Activated naive CD8-positive, alpha-beta T cell (primary cell): ENCODE measurements around the gene SPTSSB.

ENCODE experiments used
- H3K27ac Mint-ChIP-seq: one replicate; pipeline ENCODE4 v1.8.0; 2021; ENCODE audit warnings: mixed read lengths
- H3K27me3 Mint-ChIP-seq: one replicate; pipeline ENCODE4 v1.8.0; 2021; ENCODE audit warnings: mixed read lengths
- H3K36me3 Mint-ChIP-seq: one replicate; pipeline ENCODE4 v1.8.0; 2021; ENCODE audit warnings: mixed read lengths
- H3K4me1 Mint-ChIP-seq: one replicate; pipeline ENCODE4 v1.8.0; 2021; ENCODE audit warnings: low read depth, mixed read lengths
- H3K4me3 Mint-ChIP-seq: one replicate; pipeline ENCODE4 v1.8.0; 2021; ENCODE audit warnings: mild to moderate bottlenecking, mixed read lengths
- H3K9me3 Mint-ChIP-seq: one replicate; pipeline ENCODE4 v1.8.0; 2021; ENCODE audit warnings: low read depth, mixed read lengths

SPTSSB gene

GRCh38 chr3:161371441-161372320 lies at the start of gene SPTSSB:
TSS of gene SPTSSB (minus strand) at chr3:161371517. CDS start at chr3:161346323, 25,194 bp downstream.
- Mint-ChIP-seq H3K36me3 (no peaks in the 10 kb centered on the region), H3K9me3 (no peaks in the 10 kb centered on the region), H3K4me3 (peak within 1 kb of the TSS; percentile 87), H3K4me1 (peaks cover 15% of the 10 kb centered on the region), H3K27me3 (peaks cover 29% of the 10 kb centered on the region), H3K27ac (no peak within 1 kb of the TSS)

GRCh38 chr3:161420746-161421145 lies 49.4 kb upstream of the SPTSSB start:
- Mint-ChIP-seq H3K9me3 (no peaks in the 10 kb centered on the region), H3K36me3 (peaks cover 2% of the 10 kb centered on the region), H3K27ac (no peak overlapping the region), H3K27me3 (peaks cover 2% of the 10 kb centered on the region), H3K4me1 (no peaks in the 10 kb centered on the region), H3K4me3 (no peak overlapping the region)

GRCh38 chr3:161419555-161420333 lies 48.4 kb upstream of the SPTSSB start:
- no peaks in the 10 kb centered on the region for H3K9me3 Mint-ChIP-seq
- H3K36me3 Mint-ChIP-seq = peaks cover 2% of the 10 kb centered on the region
- H3K4me1 Mint-ChIP-seq = no peaks in the 10 kb centered on the region
- peaks cover 2% of the 10 kb centered on the region for H3K27me3 Mint-ChIP-seq
- H3K4me3 Mint-ChIP-seq = no peak overlapping the region
- no peak overlapping the region for H3K27ac Mint-ChIP-seq

GRCh38 chr3:161415506-161416231 lies 44.4 kb upstream of the SPTSSB start:
- no peak overlapping the region for H3K4me3 Mint-ChIP-seq
- H3K27me3 Mint-ChIP-seq = peaks cover 2% of the 10 kb centered on the region
- no peak overlapping the region for H3K27ac Mint-ChIP-seq
- peaks cover 2% of the 10 kb centered on the region for H3K36me3 Mint-ChIP-seq
- no peaks in the 10 kb centered on the region for H3K4me1 Mint-ChIP-seq
- no peaks in the 10 kb centered on the region for H3K9me3 Mint-ChIP-seq

- no peaks in the 10 kb centered on the region for H3K9me3 Mint-ChIP-seq
- peaks cover 2% of the 10 kb centered on the region for H3K27me3 Mint-ChIP-seq
- no peaks in the 10 kb centered on the region for H3K4me1 Mint-ChIP-seq
- peaks cover 2% of the 10 kb centered on the region for H3K36me3 Mint-ChIP-seq
- H3K27ac Mint-ChIP-seq = no peak overlapping the region
- H3K4me3 Mint-ChIP-seq = no peak overlapping the region
These were observed 43.6 kb upstream of the SPTSSB start for GRCh38 chr3:161414907-161415306.

GRCh38 chr3:161413855-161414210 lies 42.5 kb upstream of the SPTSSB start:
- Mint-ChIP-seq H3K36me3 (peaks cover 2% of the 10 kb centered on the region), H3K4me1 (peaks cover 4% of the 10 kb centered on the region), H3K9me3 (no peaks in the 10 kb centered on the region), H3K27me3 (peaks cover 2% of the 10 kb centered on the region), H3K4me3 (no peak overlapping the region), H3K27ac (no peak overlapping the region)

- Mint-ChIP-seq H3K27me3 (peaks cover 2% of the 10 kb centered on the region), H3K4me1 (peaks cover 4% of the 10 kb centered on the region), H3K9me3 (no peaks in the 10 kb centered on the region), H3K27ac (no peak overlapping the region), H3K36me3 (peaks cover 2% of the 10 kb centered on the region), H3K4me3 (no peak overlapping the region)
These were observed 42.0 kb upstream of the SPTSSB start for GRCh38 chr3:161413127-161413854.

GRCh38 chr3:161412123-161412522 lies 40.8 kb upstream of the SPTSSB start:
- H3K27me3 Mint-ChIP-seq = peaks cover 2% of the 10 kb centered on the region

GRCh38 chr3:161409858-161410257 lies 38.5 kb upstream of the SPTSSB start:
- H3K4me3 Mint-ChIP-seq = no peak overlapping the region
- peaks cover 27% of the 10 kb centered on the region for H3K4me1 Mint-ChIP-seq
- no peaks in the 10 kb centered on the region for H3K9me3 Mint-ChIP-seq
- no peak overlapping the region for H3K27ac Mint-ChIP-seq
- H3K27me3 Mint-ChIP-seq = peaks cover 3% of the 10 kb centered on the region
- H3K36me3 Mint-ChIP-seq = peaks cover 2% of the 10 kb centered on the region

More at GRCh38 chr3:161412123-161412522, 40.8 kb upstream of the SPTSSB start:
- Mint-ChIP-seq H3K36me3 (peaks cover 2% of the 10 kb centered on the region), H3K27ac (no peak overlapping the region), H3K9me3 (no peaks in the 10 kb centered on the region), H3K4me1 (peaks cover 9% of the 10 kb centered on the region), H3K4me3 (no peak overlapping the region)

- no peaks in the 10 kb centered on the region for H3K9me3 Mint-ChIP-seq
- H3K36me3 Mint-ChIP-seq = peaks cover 2% of the 10 kb centered on the region
- H3K4me3 Mint-ChIP-seq = no peak overlapping the region
- peaks cover 3% of the 10 kb centered on the region for H3K27me3 Mint-ChIP-seq
- H3K27ac Mint-ChIP-seq = no peak overlapping the region
- peaks cover 27% of the 10 kb centered on the region for H3K4me1 Mint-ChIP-seq
These were observed 37.8 kb upstream of the SPTSSB start for GRCh38 chr3:161409069-161409468.

- no peak overlapping the region for H3K4me3 Mint-ChIP-seq
- H3K9me3 Mint-ChIP-seq = no peaks in the 10 kb centered on the region
- peaks cover 27% of the 10 kb centered on the region for H3K4me1 Mint-ChIP-seq
- H3K27me3 Mint-ChIP-seq = peaks cover 3% of the 10 kb centered on the region
- H3K27ac Mint-ChIP-seq = no peak overlapping the region
- peaks cover 2% of the 10 kb centered on the region for H3K36me3 Mint-ChIP-seq
These were observed 35.6 kb upstream of the SPTSSB start for GRCh38 chr3:161406594-161407555.

- peaks cover 2% of the 10 kb centered on the region for H3K36me3 Mint-ChIP-seq
- H3K4me1 Mint-ChIP-seq = peaks cover 27% of the 10 kb centered on the region
- H3K4me3 Mint-ChIP-seq = no peak overlapping the region
- H3K9me3 Mint-ChIP-seq = no peaks in the 10 kb centered on the region
- H3K27ac Mint-ChIP-seq = no peak overlapping the region
- peaks cover 1% of the 10 kb centered on the region for H3K27me3 Mint-ChIP-seq
These were observed 34.5 kb upstream of the SPTSSB start for GRCh38 chr3:161405836-161406235.

- Mint-ChIP-seq H3K4me3 (no peak overlapping the region), H3K27ac (no peak overlapping the region), H3K4me1 (peaks cover 27% of the 10 kb centered on the region), H3K36me3 (peaks cover 2% of the 10 kb centered on the region), H3K9me3 (no peaks in the 10 kb centered on the region), H3K27me3 (peaks cover 1% of the 10 kb centered on the region)
These were observed 33.8 kb upstream of the SPTSSB start for GRCh38 chr3:161405087-161405486.
